ENCODE data around the gene RTP5. TPM values are rescaled to one million over a fixed set of nuclear protein-coding genes. Genes with fewer than 3 reads are reported as not detected.
"Not testable (repeated sequence)": the region's sequence is repeated elsewhere in the genome, so short reads cannot be mapped to it uniquely, and the experiment has no call there.

RTP5 gene
- total RNA-seq (2014; rRNA removed; shearing (Covaris generic)) = not detected in 2 replicates

GRCh38 chr2:241869087-241869961 lies at the start of gene RTP5:
RTP5 (plus strand) TSS chr2:241869729; CDS start chr2:241869757, 28 bp downstream.
- DNase-seq (ENCODE audit: low read depth) = no peak

- not testable (repeated sequence) for DNase-seq (ENCODE audit: low read depth)
These were observed 49.4 kb upstream of the RTP5 start for GRCh38 chr2:241819947-241820624.

- DNase-seq (ENCODE audit: low read depth) = no peak
These were observed 48.7 kb upstream of the RTP5 start for GRCh38 chr2:241820625-241821384.

- no peak for DNase-seq (ENCODE audit: low read depth)
These were observed 47.9 kb upstream of the RTP5 start for GRCh38 chr2:241821460-241822263.

GRCh38 chr2:241822264-241822623 lies 47.3 kb upstream of the RTP5 start:
- no peak for DNase-seq (ENCODE audit: low read depth)

GRCh38 chr2:241823531-241824437 lies 45.7 kb upstream of the RTP5 start:
- not testable (repeated sequence) for DNase-seq (ENCODE audit: low read depth)

GRCh38 chr2:241827394-241827793 lies 42.1 kb upstream of the RTP5 start:
- DNase-seq (ENCODE audit: low read depth) = no peak

- no peak for DNase-seq (ENCODE audit: low read depth)
These were observed 36.3 kb upstream of the RTP5 start for GRCh38 chr2:241833101-241833663.

GRCh38 chr2:241833756-241834526 lies 35.6 kb upstream of the RTP5 start:
- not testable (repeated sequence) for DNase-seq (ENCODE audit: low read depth)

- DNase-seq (ENCODE audit: low read depth) = no peak
These were observed 34.9 kb upstream of the RTP5 start for GRCh38 chr2:241834527-241835210.

GRCh38 chr2:241835611-241836010 lies 33.9 kb upstream of the RTP5 start:
- DNase-seq (ENCODE audit: low read depth) = no peak

- no peak for DNase-seq (ENCODE audit: low read depth)
These were observed 33.2 kb upstream of the RTP5 start for GRCh38 chr2:241836292-241836691.

- DNase-seq (ENCODE audit: low read depth) = no peak
These were observed 32.1 kb upstream of the RTP5 start for GRCh38 chr2:241837197-241837965.

GRCh38 chr2:241841181-241842066 lies 28.1 kb upstream of the RTP5 start:
- no peak for DNase-seq (ENCODE audit: low read depth)

GRCh38 chr2:241842067-241842415 lies 27.5 kb upstream of the RTP5 start:
- DNase-seq (ENCODE audit: low read depth) = no peak

- DNase-seq (ENCODE audit: low read depth) = no peak
These were observed 26.8 kb upstream of the RTP5 start for GRCh38 chr2:241842620-241843211.

Measured in Daoy (cell line).